H9 (cell line): ENCODE data around the gene TCFL5. TPM values are rescaled to one million over a fixed set of nuclear protein-coding genes. Genes with fewer than 3 reads are reported as not detected.

Experiments used
- DNase-seq: peaks from one replicate; pipeline ENCODE4 v3.0.0-alpha.2; 2017
- H2AFZ ChIP-seq: one replicate; pipeline ENCODE4 v1.6.1; 2013; ENCODE audit warnings: mild to moderate bottlenecking, low read length, control low read depth, moderate library complexity
- H2AK5ac ChIP-seq: 2 replicates; pipeline ENCODE4 v1.6.1; 2013; ENCODE audit warnings: low read length, control low read depth, mixed read lengths; ENCODE audit not compliant: insufficient read length
- H2BK120ac ChIP-seq: one replicate; pipeline ENCODE4 v1.6.1; 2013; ENCODE audit warnings: low read depth, mild to moderate bottlenecking, low read length, control low read depth, inconsistent platforms; ENCODE audit not compliant: poor library complexity, severe bottlenecking
- H2BK12ac ChIP-seq: 2 replicates; pipeline ENCODE4 v1.6.1; 2013; ENCODE audit warnings: low read length, control low read depth, mixed read lengths, low read depth; ENCODE audit not compliant: insufficient read length
- H2BK15ac ChIP-seq: 2 replicates; pipeline ENCODE4 v1.6.1; 2013; ENCODE audit warnings: low read depth, low read length, control low read depth
- H2BK20ac ChIP-seq: one replicate; pipeline ENCODE4 v1.6.1; 2013; ENCODE audit warnings: low read depth, mild to moderate bottlenecking, low read length, control low read depth, inconsistent platforms; ENCODE audit not compliant: poor library complexity, severe bottlenecking
- H2BK5ac ChIP-seq: 2 replicates; pipeline ENCODE4 v1.6.1; 2013; ENCODE audit warnings: low read length, control low read depth, mixed read lengths; ENCODE audit not compliant: insufficient read length
- H3K14ac ChIP-seq: 2 replicates; pipeline ENCODE4 v1.6.1; 2013; ENCODE audit warnings: low read length, control low read depth; ENCODE audit not compliant: insufficient read depth
- H3K18ac ChIP-seq: 2 replicates; pipeline ENCODE4 v1.6.1; 2013; ENCODE audit warnings: low read depth, mild to moderate bottlenecking, mixed read lengths, low read length, control low read depth; ENCODE audit not compliant: insufficient read length
- H3K23ac ChIP-seq: 2 replicates; pipeline ENCODE4 v1.6.1; 2013; ENCODE audit warnings: low read length, control low read depth, mixed read lengths, low read depth; ENCODE audit not compliant: insufficient read length
- H3K23me2 ChIP-seq: 2 replicates; pipeline ENCODE4 v1.6.1; 2013; ENCODE audit warnings: low read depth, mild to moderate bottlenecking, mixed read lengths, low read length, control low read depth; ENCODE audit not compliant: insufficient read length, poor library complexity, severe bottlenecking
- H3K27ac ChIP-seq: 2 replicates; pipeline ENCODE4 v1.5.1; 2013; ENCODE audit warnings: low read length, control low read depth, mixed read lengths, low read depth; ENCODE audit not compliant: insufficient read length
- H3K27me3 ChIP-seq: 2 replicates; pipeline ENCODE4 v1.6.1; 2013; ENCODE audit warnings: low read length, control low read depth, inconsistent platforms; ENCODE audit not compliant: insufficient read depth
- H3K4ac ChIP-seq: 2 replicates; pipeline ENCODE4 v1.6.1; 2013; ENCODE audit warnings: low read depth, mild to moderate bottlenecking, control low read depth, inconsistent platforms, low read length, moderate library complexity
- H3K4me1 ChIP-seq: 2 replicates; pipeline ENCODE4 v1.6.1; 2013; ENCODE audit warnings: low read length, control low read depth, inconsistent platforms; ENCODE audit not compliant: insufficient read depth
- H3K4me2 ChIP-seq: 2 replicates; pipeline ENCODE4 v1.6.1; 2013; ENCODE audit warnings: low read length, control low read depth, mixed read lengths; ENCODE audit not compliant: insufficient read length, insufficient read depth
- H3K56ac ChIP-seq: 2 replicates; pipeline ENCODE4 v1.6.1; 2013; ENCODE audit warnings: low read depth, mild to moderate bottlenecking, mixed read lengths, low read length, control low read depth; ENCODE audit not compliant: insufficient read length
- H3K79me1 ChIP-seq: 2 replicates; pipeline ENCODE4 v1.6.1; 2013; ENCODE audit warnings: low read depth, mild to moderate bottlenecking, moderate library complexity, low read length, control low read depth, inconsistent platforms; ENCODE audit not compliant: insufficient read depth, poor library complexity, severe bottlenecking
- H3K79me2 ChIP-seq: 2 replicates; pipeline ENCODE4 v1.6.1; 2013; ENCODE audit warnings: low read length, control low read depth, inconsistent platforms; ENCODE audit not compliant: insufficient read depth
- H3K9ac ChIP-seq: 2 replicates; pipeline ENCODE4 v1.6.1; 2013; ENCODE audit warnings: low read length, control low read depth, mixed read lengths; ENCODE audit not compliant: insufficient read length; ENCODE audit errors: extremely low read depth
- H3K9me3 ChIP-seq: one replicate; pipeline ENCODE4 v1.6.1; 2013; ENCODE audit warnings: low read depth, low read length, inconsistent platforms; ENCODE audit not compliant: control insufficient read depth
- H3T11ph ChIP-seq: one replicate; pipeline ENCODE4 v1.6.1; 2013; ENCODE audit warnings: mild to moderate bottlenecking, low read length, control low read depth, inconsistent platforms
- H4K20me1 ChIP-seq: one replicate; pipeline ENCODE4 v1.6.1; 2013; ENCODE audit not compliant: control insufficient read depth, insufficient read length, insufficient read depth
- H4K5ac ChIP-seq: 2 replicates; pipeline ENCODE4 v1.6.1; 2013; ENCODE audit warnings: low read depth, mild to moderate bottlenecking, mixed read lengths, low read length, control low read depth; ENCODE audit not compliant: insufficient read length
- H4K8ac ChIP-seq: replicated peaks from 2 replicates; pipeline ENCODE4 v1.6.1; 2013; ENCODE audit warnings: low read length, control low read depth, mixed read lengths, low read depth; ENCODE audit not compliant: insufficient read length
- H4K91ac ChIP-seq: 2 replicates; pipeline ENCODE4 v1.6.1; 2013; ENCODE audit warnings: low read depth, mild to moderate bottlenecking, moderate library complexity, mixed read lengths, low read length, control low read depth; ENCODE audit not compliant: insufficient read length
- H3K27ac Mint-ChIP-seq, 3 experiments: 2 replicates in 2 of 3; 3 replicates in 1 of 3; pipeline ENCODE4 v1.8.0; 2020 to 2021; ENCODE audit warnings: mixed read lengths in 3 of 3, mild to moderate bottlenecking in 1 of 3, moderate library complexity in 1 of 3
- H3K27me3 Mint-ChIP-seq: 2 replicates; pipeline ENCODE4 v1.8.0; 2021; ENCODE audit warnings: low read depth, mild to moderate bottlenecking, moderate library complexity, mixed read lengths
- H3K36me3 Mint-ChIP-seq, 3 experiments: 2 replicates in 2 of 3; 3 replicates in 1 of 3; pipeline ENCODE4 v1.8.0; 2020 to 2021; ENCODE audit warnings: low read depth in 3 of 3, mixed read lengths in 3 of 3; ENCODE audit not compliant: insufficient read depth in 1 of 3
- H3K4me1 Mint-ChIP-seq, 2 experiments: 2 replicates each; pipeline ENCODE4 v1.8.0; 2020; ENCODE audit warnings: mixed read lengths in 2 of 2
- H3K4me3 Mint-ChIP-seq, 2 experiments: 2 replicates in 1 of 2; 3 replicates in 1 of 2; pipeline ENCODE4 v1.8.0; 2020 to 2021; ENCODE audit warnings: mild to moderate bottlenecking in 2 of 2, mixed read lengths in 2 of 2, moderate library complexity in 1 of 2
- H3K9me3 Mint-ChIP-seq, 2 experiments: 2 replicates in 1 of 2; 3 replicates in 1 of 2; pipeline ENCODE4 v1.8.0; 2020; ENCODE audit warnings: mild to moderate bottlenecking in 2 of 2, mixed read lengths in 2 of 2, moderate library complexity in 1 of 2
- WGBS: extraction: QIAGEN DNeasy Blood & Tissue Kit; methylation state at CpG from one replicate; pipeline ENCODE4 v1.1.7; 2013; ENCODE audit warnings: missing lambda C conversion rate, low lambda C conversion rate, mixed read lengths; ENCODE audit not compliant: insufficient read length; ENCODE audit errors: extremely low coverage; 5-methylcytosine and 5-hydroxymethylcytosine counted together
- total RNA-seq: library from RNA; stranded (reverse); gene quantifications from 2 replicates; pipeline ENCODE4 v1.2.1, GENCODE V29; 2021
- TF ChIP-seq, protein P1 (sequence below): fragments of 200-600 bp; sonication (generic); conservative IDR thresholded peaks from 3 replicates; pipeline ENCODE4 v1.8.0; 2021; ENCODE audit warnings: antibody characterized with exemption, mild to moderate bottlenecking

The TCFL5 gene
- total RNA-seq, 1 experiment from 2014 or later = 16.4 TPM

DNA sequence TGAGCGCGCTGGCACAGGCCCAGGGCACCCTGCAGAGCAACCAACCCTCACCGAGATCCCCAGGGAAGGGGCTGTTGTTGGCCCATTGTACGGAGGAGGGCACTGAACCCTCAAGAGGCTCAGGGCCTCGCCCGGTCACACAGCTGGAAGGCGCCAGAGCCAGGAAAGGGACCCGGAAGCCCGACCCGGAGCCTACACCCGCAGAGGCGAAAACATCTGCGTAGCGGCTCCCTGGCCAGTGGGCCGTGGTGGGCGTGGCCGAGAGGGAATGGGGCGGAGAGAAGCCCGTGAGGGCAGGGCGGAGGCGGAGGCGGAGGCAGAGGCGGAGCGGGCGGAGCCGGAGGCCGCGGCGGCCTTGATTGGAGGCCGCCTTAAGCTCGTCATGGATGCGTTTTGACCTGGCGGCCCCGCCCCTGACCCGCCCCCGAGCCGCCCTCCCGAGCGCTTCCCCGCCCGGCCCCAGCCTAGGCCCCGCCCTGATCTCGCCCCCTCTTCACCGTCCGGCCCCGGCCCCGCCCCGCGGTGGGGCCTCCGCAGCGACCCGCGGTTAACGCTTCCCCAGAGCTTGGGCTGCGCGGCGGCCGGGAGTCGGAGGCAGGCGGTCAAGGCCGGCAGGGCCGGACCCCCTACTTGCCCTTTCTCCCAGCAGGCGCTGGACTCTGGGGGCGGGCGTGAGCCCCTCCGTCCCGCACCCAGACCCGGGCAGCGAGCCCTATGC is 67.5 kb downstream of the TCFL5 start:
- H3T11ph ChIP-seq = no peak overlapping the region
- H2AK5ac ChIP-seq = no peak overlapping the region
- H3K56ac ChIP-seq = no peak overlapping the region
- peak overlapping the region; percentile 55 to 79 for H3K4me3 Mint-ChIP-seq
- H3K36me3 Mint-ChIP-seq = peaks cover 10 to 17% (median 14%) of the 10 kb centered on the region in 3 experiments
- H4K5ac ChIP-seq = no peak overlapping the region
- TF ChIP-seq, protein P1, sequence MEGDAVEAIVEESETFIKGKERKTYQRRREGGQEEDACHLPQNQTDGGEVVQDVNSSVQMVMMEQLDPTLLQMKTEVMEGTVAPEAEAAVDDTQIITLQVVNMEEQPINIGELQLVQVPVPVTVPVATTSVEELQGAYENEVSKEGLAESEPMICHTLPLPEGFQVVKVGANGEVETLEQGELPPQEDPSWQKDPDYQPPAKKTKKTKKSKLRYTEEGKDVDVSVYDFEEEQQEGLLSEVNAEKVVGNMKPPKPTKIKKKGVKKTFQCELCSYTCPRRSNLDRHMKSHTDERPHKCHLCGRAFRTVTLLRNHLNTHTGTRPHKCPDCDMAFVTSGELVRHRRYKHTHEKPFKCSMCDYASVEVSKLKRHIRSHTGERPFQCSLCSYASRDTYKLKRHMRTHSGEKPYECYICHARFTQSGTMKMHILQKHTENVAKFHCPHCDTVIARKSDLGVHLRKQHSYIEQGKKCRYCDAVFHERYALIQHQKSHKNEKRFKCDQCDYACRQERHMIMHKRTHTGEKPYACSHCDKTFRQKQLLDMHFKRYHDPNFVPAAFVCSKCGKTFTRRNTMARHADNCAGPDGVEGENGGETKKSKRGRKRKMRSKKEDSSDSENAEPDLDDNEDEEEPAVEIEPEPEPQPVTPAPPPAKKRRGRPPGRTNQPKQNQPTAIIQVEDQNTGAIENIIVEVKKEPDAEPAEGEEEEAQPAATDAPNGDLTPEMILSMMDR = no peak
- H3K4ac ChIP-seq = no peak overlapping the region
- H3K9me3 ChIP-seq = no peaks in the 10 kb centered on the region
- DNase-seq = peak; percentile 96
- H2BK15ac ChIP-seq = no peak overlapping the region
- no peaks in the 10 kb centered on the region for H3K4me1 ChIP-seq
- no peak overlapping the region for H2BK5ac ChIP-seq
- no peak overlapping the region for H3K18ac ChIP-seq
- no peak overlapping the region; a peak in 1 of 7 replicates for H3K27ac Mint-ChIP-seq
- H3K23me2 ChIP-seq = peaks cover 4% of the 10 kb centered on the region
- no peaks in the 10 kb centered on the region for H3K79me2 ChIP-seq
- no peak overlapping the region for H2BK12ac ChIP-seq
- H2BK20ac ChIP-seq = no peak overlapping the region
- peaks cover 13 to 22% of the 10 kb centered on the region in 2 experiments for H3K4me1 Mint-ChIP-seq
- H3K27ac ChIP-seq = no peak overlapping the region
- H4K20me1 ChIP-seq = no peaks in the 10 kb centered on the region
- no peaks in the 10 kb centered on the region for H3K79me1 ChIP-seq
- no CpG with 5 or more reads among the region's 69 CpGs for WGBS
- H3K9me3 Mint-ChIP-seq = no peaks in the 10 kb centered on the region; a peak in 1 of 5 replicates
- H3K4me2 ChIP-seq = peak overlapping the region; percentile 62
- H2AFZ ChIP-seq = no peak overlapping the region
- H4K91ac ChIP-seq = no peak overlapping the region
- no peak overlapping the region for H3K9ac ChIP-seq
- no peak overlapping the region for H2BK120ac ChIP-seq
- H3K27me3 Mint-ChIP-seq = peaks cover 29% of the 10 kb centered on the region
- H4K8ac ChIP-seq = no peak overlapping the region
- no peak overlapping the region for H3K14ac ChIP-seq
- H3K23ac ChIP-seq = no peak overlapping the region
- no peaks in the 10 kb centered on the region for H3K27me3 ChIP-seq
